ENCODE measurements around the gene EBP. TPM values are rescaled to one million over a fixed set of nuclear protein-coding genes. Genes with fewer than 3 reads are reported as not detected.
A peak's percentile ranks its signal among the peaks of the same experiment; 100 is the strongest.

EBP gene
- total and polyA plus RNA-seq, 2 experiments from 2014 or later, result 128 to 176 TPM

DNA sequence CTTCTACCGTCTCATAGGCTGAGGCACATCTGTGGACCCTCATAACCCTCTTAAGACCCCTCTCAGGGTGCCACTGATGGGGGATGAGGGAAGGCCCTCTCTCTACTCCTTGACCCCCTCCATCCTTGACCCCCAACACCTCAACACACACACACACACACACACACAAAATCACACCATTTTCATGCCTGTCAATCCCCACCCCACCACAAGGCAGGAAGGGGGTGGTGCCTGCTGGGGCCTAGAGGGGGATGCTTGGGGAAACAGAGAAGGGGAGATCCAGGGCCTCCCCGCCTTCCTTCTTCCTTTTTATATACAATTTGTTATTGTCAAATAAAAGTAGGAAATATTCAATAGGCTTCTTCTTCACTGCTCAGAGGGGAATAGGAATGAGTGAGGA lies 1.2 kb upstream of the EBP start (continued):
- TF ChIP-seq EZH2phosphoT487 (IDR thresholded peaks at IDR 0.05; ENCODE audit: unreplicated experiment), result no peak
- no peak for TF ChIP-seq EZH2 (IDR thresholded peaks at IDR 0.05; ENCODE audit: low read depth, unreplicated experiment)
- TF ChIP-seq ZNF114 (CRISPR knock-in tag; IDR thresholded peaks at IDR 0.05), result no peak

DNA sequence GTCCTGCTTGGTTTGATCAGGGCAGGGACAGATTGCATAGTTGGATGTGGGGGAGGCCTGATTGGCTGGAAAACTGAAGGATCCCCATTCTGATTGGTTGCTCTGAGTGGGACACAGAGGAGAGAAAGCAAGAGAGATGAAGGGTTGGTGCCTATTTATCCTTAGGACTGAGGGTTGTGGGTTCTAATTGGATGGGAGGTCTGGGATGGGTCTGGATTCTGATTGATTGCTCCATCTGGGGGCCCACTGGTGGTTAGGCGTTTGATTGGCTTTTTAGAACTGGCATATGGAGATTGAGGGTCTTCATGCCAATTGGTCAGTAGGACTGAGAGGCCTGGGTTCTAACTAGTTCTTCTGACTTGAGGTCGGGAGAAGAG lies 644 bp upstream of the EBP start:
- H3K27me3 ChIP-seq (ENCODE audit: insufficient read depth), result no peaks in the 10 kb centered on the region
- peaks cover 2% of the 10 kb centered on the region for H3K27me3 Mint-ChIP-seq (ENCODE audit: insufficient read depth, low read depth, poor library complexity)
- peak overlapping the region; percentile 77 for H3K4me3 ChIP-seq
- no peaks in the 10 kb centered on the region for H3F3A ChIP-seq (replicated peaks; ENCODE audit: low read depth)
- H4K20me1 ChIP-seq (replicated peaks; ENCODE audit: insufficient read depth), result no peaks in the 10 kb centered on the region
- H3K36me3 Mint-ChIP-seq (ENCODE audit: low read depth), result peaks cover 14% of the 10 kb centered on the region
- peak overlapping the region; percentile 81; the same call in 1 of the 2 replicates for H3K27ac ChIP-seq (ENCODE audit: low read depth)
- no peaks in the 10 kb centered on the region for H3K9me3 Mint-ChIP-seq
- peak; percentile 50 for ATAC-seq
- H3K4me1 ChIP-seq (ENCODE audit: insufficient read depth), result no peaks in the 10 kb centered on the region
- H3K79me2 ChIP-seq (replicated peaks; ENCODE audit: insufficient read depth), result peaks cover 17% of the 10 kb centered on the region
- peaks cover 9% of the 10 kb centered on the region; the same call in 1 of the 2 replicates for H3K36me3 ChIP-seq (ENCODE audit: insufficient read depth)
- peak overlapping the region; percentile 70 for H3K4me2 ChIP-seq
- no peak overlapping the region for H2AFZ ChIP-seq
- TF ChIP-seq NANOG (IDR thresholded peaks at IDR 0.05; ENCODE audit: borderline replicate concordance) (no peak), CREB1 (CRISPR knock-in tag; IDR thresholded peaks at IDR 0.05; ENCODE audit: low read depth) (no peak), EZH2 (IDR thresholded peaks at IDR 0.05; ENCODE audit: low read depth, unreplicated experiment) (no peak), POLR2AphosphoS5 (IDR thresholded peaks at IDR 0.05; ENCODE audit: low read depth) (no peak), STAT1 (IDR thresholded peaks at IDR 0.05; ENCODE audit: unreplicated experiment) (no peak), JUNB (IDR thresholded peaks at IDR 0.05; ENCODE audit: unreplicated experiment) (no peak), ZNF114 (CRISPR knock-in tag; IDR thresholded peaks at IDR 0.05) (no peak), ZNF331 (CRISPR knock-in tag; IDR thresholded peaks at IDR 0.05; ENCODE audit: low read depth) (no peak)
- TF ChIP-seq, protein P1, sequence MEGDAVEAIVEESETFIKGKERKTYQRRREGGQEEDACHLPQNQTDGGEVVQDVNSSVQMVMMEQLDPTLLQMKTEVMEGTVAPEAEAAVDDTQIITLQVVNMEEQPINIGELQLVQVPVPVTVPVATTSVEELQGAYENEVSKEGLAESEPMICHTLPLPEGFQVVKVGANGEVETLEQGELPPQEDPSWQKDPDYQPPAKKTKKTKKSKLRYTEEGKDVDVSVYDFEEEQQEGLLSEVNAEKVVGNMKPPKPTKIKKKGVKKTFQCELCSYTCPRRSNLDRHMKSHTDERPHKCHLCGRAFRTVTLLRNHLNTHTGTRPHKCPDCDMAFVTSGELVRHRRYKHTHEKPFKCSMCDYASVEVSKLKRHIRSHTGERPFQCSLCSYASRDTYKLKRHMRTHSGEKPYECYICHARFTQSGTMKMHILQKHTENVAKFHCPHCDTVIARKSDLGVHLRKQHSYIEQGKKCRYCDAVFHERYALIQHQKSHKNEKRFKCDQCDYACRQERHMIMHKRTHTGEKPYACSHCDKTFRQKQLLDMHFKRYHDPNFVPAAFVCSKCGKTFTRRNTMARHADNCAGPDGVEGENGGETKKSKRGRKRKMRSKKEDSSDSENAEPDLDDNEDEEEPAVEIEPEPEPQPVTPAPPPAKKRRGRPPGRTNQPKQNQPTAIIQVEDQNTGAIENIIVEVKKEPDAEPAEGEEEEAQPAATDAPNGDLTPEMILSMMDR (conservative IDR thresholded peaks at IDR 0.05; ENCODE audit: low read depth in 2 of 2), result no peak
- TF ChIP-seq, protein P2, sequence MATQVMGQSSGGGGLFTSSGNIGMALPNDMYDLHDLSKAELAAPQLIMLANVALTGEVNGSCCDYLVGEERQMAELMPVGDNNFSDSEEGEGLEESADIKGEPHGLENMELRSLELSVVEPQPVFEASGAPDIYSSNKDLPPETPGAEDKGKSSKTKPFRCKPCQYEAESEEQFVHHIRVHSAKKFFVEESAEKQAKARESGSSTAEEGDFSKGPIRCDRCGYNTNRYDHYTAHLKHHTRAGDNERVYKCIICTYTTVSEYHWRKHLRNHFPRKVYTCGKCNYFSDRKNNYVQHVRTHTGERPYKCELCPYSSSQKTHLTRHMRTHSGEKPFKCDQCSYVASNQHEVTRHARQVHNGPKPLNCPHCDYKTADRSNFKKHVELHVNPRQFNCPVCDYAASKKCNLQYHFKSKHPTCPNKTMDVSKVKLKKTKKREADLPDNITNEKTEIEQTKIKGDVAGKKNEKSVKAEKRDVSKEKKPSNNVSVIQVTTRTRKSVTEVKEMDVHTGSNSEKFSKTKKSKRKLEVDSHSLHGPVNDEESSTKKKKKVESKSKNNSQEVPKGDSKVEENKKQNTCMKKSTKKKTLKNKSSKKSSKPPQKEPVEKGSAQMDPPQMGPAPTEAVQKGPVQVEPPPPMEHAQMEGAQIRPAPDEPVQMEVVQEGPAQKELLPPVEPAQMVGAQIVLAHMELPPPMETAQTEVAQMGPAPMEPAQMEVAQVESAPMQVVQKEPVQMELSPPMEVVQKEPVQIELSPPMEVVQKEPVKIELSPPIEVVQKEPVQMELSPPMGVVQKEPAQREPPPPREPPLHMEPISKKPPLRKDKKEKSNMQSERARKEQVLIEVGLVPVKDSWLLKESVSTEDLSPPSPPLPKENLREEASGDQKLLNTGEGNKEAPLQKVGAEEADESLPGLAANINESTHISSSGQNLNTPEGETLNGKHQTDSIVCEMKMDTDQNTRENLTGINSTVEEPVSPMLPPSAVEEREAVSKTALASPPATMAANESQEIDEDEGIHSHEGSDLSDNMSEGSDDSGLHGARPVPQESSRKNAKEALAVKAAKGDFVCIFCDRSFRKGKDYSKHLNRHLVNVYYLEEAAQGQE (IDR thresholded peaks at IDR 0.05; ENCODE audit: unreplicated experiment), result no peak
- peak overlapping the region; percentile 93 for H3K4me3 Mint-ChIP-seq
- H3K4me1 Mint-ChIP-seq, result peaks cover 11% of the 10 kb centered on the region; the same call in 2 of the 3 replicates
- DNase-seq (ENCODE audit: low spot score), result peak; percentile 56
- peak overlapping the region; percentile 95 for H3K27ac Mint-ChIP-seq
- H3K9me2 ChIP-seq (ENCODE audit: insufficient read depth), result no peaks in the 10 kb centered on the region

Measured in GM23338 (cell line).